HG03571 (cell line): ENCODE results near the gene MRAP.

ENCODE experiments used
- ATAC-seq: cut with Tn5 transposase; IDR thresholded peaks from one replicate; pipeline ENCODE4 v1.9.1; 2021; ENCODE audit not compliant: unreplicated experiment

Gene MRAP

DNA sequence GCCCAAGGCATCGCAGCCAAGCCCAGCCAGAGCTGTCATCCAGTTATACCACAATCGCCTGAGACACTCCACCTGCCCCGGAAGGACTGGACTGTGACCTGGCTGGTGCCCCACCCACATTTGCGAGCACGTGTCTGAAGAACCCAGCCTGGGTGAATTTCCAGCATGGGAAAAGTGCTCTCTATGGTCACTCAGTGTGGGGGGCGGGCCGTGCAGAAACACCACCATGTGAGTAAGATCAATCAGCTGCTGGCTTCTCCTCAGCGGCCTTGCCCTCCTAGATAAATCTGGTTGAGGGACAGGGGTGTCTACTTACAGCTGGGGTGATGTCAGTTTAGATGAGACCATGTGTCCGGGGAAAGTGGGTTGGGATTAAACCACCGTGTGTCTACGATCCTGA lies 49.3 kb downstream of the MRAP start:
- no peak for ATAC-seq

DNA sequence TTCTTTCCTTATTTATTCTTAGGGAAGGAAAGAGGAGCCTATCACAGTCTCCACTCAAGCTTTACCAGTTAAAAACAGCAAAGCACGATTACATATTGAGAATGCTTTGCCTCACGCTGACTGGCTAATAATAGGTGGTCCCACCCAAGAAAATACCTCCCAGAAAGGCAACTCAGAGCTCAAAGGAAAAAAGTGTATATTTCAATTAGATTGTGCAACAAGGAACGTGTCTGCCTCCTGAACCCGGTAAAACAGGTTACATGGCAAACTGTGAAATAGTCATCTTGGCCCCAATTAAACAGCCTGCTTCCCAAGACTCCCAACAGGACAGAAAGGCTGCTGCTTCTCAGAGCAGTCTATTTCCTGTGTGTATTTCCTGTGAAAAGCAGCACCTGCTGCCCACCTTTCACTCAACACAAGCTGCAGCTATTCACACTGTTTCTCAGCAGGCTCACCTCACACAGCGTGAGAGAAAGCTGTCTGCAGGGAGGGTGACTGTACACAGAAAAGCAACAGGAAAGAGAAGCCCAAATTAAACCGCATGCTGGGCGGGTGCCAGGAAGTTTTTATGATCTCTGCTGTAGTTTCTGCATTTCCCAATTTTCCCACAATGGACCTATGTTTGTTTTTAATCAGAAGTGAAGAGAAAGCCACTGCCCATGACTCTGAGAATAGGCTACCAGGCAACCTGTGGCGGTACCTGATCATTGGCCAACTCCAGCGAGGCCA lies 50.1 kb downstream of the MRAP start:
- ATAC-seq: no peak

- ATAC-seq: no peak
These were observed 50.8 kb downstream of the MRAP start for GRCh38 chr21:32349333-32349944.

DNA sequence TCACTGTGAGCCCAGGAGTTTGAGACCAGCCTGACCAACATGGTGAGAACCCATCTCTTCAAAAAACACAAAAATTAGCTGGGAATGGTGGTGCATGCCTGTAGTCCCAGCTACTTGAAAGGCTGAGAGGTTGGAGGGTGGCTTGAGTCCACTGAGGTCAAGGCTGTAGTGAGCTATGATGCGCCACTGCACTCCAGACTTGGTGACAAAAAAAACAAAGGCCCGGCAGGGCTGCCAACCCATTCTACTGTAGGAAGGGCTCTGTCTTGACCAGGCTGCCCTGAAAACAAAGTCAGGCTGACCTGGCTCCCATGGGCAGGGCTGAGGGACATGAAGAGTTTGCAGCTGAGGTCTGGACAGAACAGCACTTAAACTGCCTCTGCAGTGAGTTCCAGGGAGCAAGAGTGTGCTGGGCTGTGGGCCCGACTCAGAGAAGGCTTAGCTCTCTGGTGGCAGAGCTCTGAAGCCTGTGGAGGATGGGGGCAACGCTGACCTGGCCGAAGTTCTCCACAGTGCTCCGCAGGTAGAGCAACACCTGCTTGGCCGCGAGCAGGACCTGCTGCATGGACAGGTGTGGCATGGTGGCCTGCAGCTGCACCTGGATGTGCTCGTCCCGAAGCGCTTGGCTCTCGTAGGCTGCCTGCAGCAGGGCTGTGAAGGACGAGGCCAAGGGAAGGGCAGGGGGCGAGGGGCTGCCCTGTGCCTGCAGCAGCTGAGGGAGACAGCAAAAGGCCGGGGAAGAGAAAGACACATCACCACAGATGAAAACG lies 51.7 kb downstream of the MRAP start:
- no peak for ATAC-seq

- no peak for ATAC-seq
These were observed 52.3 kb downstream of the MRAP start for GRCh38 chr21:32350981-32351380.

DNA sequence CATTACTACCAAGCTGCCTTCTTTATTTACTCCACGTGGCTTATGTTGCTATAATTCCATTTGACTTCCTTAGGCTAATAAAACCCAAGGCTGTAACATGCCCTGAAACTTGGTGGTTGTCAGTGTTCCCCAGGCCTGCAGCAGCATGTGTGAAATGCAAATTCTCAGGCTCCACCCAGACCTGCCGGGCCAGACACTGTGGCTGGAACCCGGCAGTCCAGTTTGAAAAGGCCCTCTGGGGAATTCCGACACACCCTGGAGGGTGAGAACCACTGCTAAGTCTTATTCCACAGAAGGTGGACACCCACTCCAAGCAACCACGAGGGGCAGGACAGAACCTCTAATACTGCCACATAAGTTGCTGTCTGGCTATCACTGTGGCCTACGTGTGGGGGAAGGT lies 52.8 kb downstream of the MRAP start:
- ATAC-seq: no peak

DNA sequence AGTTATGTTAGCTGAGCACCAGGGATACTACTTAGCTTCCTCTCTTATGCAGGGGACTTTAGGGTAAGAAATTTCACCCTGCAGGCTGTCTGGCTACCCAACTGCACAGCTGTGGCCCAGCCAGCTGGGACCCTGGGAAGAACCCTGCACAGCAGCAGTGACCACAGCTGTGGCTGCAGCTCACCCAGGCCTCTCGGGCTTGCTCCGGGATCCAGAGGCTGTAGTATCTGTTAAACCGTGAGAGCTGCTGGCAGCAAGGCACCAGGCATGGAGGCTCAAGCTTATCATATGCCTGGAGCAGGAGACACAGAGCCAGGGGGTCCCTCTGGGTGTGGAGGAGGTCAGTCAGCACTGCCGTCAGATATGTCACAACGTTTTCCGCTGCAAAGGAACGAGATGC lies 53.9 kb downstream of the MRAP start:
- ATAC-seq: no peak

- no peak for ATAC-seq
These were observed 54.5 kb downstream of the MRAP start for GRCh38 chr21:32353002-32353711.

DNA sequence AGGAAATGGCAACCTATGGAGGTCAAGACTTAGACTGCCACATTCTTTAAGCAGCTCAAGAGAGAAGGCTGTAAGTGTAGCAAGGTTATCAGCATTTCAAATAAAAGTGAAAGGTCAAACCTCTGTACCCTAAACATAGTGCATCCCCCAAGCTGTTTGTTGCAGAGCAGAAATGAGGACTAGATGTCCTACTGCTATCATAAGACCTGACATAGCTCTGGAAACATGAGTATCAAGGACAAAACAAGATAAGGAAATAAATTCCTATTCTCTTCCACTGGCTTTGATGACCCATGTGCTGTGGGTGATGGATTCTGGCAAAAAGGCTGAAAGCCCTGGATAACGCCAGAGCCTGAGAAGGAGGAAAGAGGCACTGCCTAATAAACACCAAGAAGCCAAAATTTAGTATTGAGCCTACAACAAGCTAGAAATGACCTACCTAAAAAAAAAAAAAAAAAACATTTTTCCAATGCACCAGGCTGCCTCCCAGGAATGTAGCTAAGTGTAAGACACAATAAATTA lies 58.3 kb downstream of the MRAP start:
- no peak for ATAC-seq

DNA sequence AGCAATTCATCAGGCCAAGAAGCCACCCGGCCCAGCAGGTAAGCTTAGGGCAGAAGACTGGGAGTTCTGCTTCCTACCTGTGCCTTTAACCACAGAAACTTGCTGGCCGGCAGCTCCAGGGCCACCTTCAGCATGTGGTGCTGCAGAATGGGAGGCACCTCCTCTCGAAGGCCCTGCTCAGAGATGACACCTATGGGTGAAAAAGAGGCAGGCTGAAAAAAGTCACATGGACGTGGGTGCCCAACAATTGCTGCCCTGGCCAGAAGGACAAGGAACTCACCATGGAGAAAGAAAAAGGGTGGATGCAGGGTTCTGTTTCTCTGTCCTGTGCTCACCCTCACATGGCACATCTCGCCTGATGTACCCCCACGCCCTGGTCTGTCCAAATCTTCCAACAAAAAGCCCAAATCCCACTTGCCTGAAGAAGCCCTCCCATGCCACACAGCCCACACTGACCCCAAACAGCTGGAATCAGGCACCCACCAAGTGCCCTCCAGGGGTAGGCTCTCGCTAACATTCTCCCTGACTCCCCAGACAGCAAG lies 61.1 kb downstream of the MRAP start:
- no peak for ATAC-seq

DNA sequence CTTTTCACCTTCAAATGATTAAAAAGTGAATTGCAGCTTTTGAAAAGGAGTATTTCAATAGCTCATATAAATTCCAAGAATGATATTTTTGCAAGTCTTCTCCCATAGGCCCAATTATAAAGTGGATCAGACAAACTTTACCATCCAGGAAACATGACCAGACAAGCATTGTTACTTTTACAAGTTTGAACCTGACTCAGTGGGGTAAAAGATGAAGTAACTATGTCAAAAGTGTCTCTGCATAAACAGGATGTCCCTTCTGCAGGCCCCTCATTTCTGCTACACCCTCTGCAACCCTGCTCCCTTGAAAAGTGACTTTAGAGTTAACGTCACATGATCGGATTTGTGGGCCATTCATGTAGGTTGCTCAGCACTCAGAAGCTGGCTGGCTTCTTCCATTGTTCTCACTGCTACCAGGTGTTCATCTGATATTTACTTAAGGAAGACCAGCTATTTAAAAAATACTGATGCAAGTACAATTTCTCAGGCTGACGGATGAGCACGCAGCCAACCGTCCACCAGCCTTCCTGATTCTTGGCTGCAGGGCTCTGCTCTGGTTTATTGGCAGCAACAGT lies 61.8 kb downstream of the MRAP start:
- no peak for ATAC-seq
